ENCODE measurements around the gene ADGB.
"Not testable (repeated sequence)": the region's sequence is repeated elsewhere in the genome, so short reads cannot be mapped to it uniquely, and the experiment has no call there.

ADGB gene

GRCh38 chr6:146598772-146599405 is at the start of gene ADGB:
Gene ADGB (plus strand): TSS chr6:146598972. CDS start chr6:146599041, 69 bp downstream.
- DNase-seq, result peak in 37 of 51 donors; percentile 3 to 64 (median 27)

- DNase-seq, result no peak
Measured at GRCh38 chr6:146550911-146551310, 47.9 kb upstream of the ADGB start.

- no peak for DNase-seq
Measured at GRCh38 chr6:146551545-146551944, 47.2 kb upstream of the ADGB start.

- DNase-seq, result no peak
Measured at GRCh38 chr6:146553377-146554135, 45.2 kb upstream of the ADGB start.

- DNase-seq, result no peak
Measured at GRCh38 chr6:146560607-146561006, 38.2 kb upstream of the ADGB start.

- DNase-seq, result not testable (repeated sequence)
Measured at GRCh38 chr6:146566661-146567060, 32.1 kb upstream of the ADGB start.

GRCh38 chr6:146568619-146569018 is 30.2 kb upstream of the ADGB start:
- DNase-seq, result not testable (repeated sequence)

- DNase-seq, result no peak
Measured at GRCh38 chr6:146574211-146574610, 24.6 kb upstream of the ADGB start.

GRCh38 chr6:146578054-146578453 is 20.7 kb upstream of the ADGB start:
- DNase-seq, result no peak

GRCh38 chr6:146581968-146582367 is 16.8 kb upstream of the ADGB start:
- DNase-seq, result no peak

- DNase-seq, result peak in 8 of 51 donors; percentile 5 to 26 (median 12)
Measured at GRCh38 chr6:146582857-146583256, 15.9 kb upstream of the ADGB start.

GRCh38 chr6:146583966-146584365 is 14.8 kb upstream of the ADGB start:
- no peak for DNase-seq

- DNase-seq, result no peak
Measured at GRCh38 chr6:146587459-146587858, 11.3 kb upstream of the ADGB start.

- no peak for DNase-seq
Measured at GRCh38 chr6:146590492-146590891, 8.3 kb upstream of the ADGB start.

GRCh38 chr6:146592451-146592850 is 6.3 kb upstream of the ADGB start:
- DNase-seq, result no peak

- peak in 3 of 51 donors; percentile 1 to 10 (median 5) for DNase-seq
Measured at GRCh38 chr6:146593986-146594385, 4.8 kb upstream of the ADGB start.

- no peak for DNase-seq
Measured at GRCh38 chr6:146594495-146594894, 4.3 kb upstream of the ADGB start.

- DNase-seq, result peak in 5 of 51 donors; percentile 4 to 15 (median 9)
Measured at GRCh38 chr6:146595972-146596731, 2.6 kb upstream of the ADGB start.

- DNase-seq, result no peak
Measured at GRCh38 chr6:146601352-146601751, 2.6 kb downstream of the ADGB start.

GRCh38 chr6:146602526-146602925 is 3.8 kb downstream of the ADGB start:
- no peak for DNase-seq

- DNase-seq, result no peak
Measured at GRCh38 chr6:146613947-146614346, 15.2 kb downstream of the ADGB start.

GRCh38 chr6:146620655-146621054 is 21.9 kb downstream of the ADGB start:
- no peak for DNase-seq
